ENCODE measurements around the gene CCSAP.

CCSAP gene

DNA sequence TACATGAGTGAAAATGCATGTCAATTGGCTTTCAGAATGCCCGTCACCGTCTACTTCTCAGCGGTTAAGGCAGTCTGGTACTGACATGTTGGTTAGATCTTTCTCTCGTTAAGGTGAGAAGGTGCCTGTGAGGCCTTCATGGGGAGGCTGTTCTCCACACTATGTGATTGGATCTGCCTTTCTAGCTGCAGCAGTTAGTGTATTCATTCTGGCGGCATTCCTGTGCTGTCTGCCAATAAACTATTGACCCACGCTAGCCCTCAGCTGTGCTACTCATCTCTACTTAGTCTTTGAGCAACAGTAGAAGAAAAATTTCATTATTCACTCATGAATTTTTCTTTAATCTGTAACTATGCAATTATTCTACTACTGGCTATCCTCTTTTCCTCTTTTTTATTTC is 32.0 kb downstream of the CCSAP start:
- TF ChIP-seq CTCF (IDR thresholded peaks at IDR 0.05) (no peak), ZFX (IDR thresholded peaks at IDR 0.05; ENCODE audit: borderline replicate concordance) (no peak)
- no peak overlapping the region for H3K27ac ChIP-seq

- no peak overlapping the region for H3K27ac ChIP-seq
- TF ChIP-seq ZFX (IDR thresholded peaks at IDR 0.05; ENCODE audit: borderline replicate concordance) = no peak
Measured at GRCh38 chr1:229309684-229310083, 33.2 kb downstream of the CCSAP start.

DNA sequence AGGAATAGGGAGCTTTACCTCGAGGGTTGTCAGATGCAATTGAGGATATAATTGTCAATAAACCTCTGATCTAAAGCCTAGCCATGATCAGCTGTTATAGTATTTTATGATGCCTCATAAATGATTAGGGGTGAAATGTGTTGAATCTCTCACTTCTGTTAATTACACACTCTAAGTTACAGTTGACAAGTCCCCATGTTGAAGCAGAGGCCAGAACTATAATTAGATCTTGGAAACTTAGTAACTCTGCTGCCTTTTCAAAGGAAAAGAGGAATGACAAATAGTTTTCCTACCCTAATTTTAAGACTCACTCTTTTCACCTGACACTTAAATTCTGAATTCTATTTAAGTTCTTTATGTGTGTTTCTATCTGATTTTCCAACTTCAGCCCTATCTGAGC is 33.8 kb downstream of the CCSAP start:
- TF ChIP-seq CTCF (IDR thresholded peaks at IDR 0.05) (no peak), ZFX (IDR thresholded peaks at IDR 0.05; ENCODE audit: borderline replicate concordance) (no peak)
- H3K27ac ChIP-seq = no peak overlapping the region

DNA sequence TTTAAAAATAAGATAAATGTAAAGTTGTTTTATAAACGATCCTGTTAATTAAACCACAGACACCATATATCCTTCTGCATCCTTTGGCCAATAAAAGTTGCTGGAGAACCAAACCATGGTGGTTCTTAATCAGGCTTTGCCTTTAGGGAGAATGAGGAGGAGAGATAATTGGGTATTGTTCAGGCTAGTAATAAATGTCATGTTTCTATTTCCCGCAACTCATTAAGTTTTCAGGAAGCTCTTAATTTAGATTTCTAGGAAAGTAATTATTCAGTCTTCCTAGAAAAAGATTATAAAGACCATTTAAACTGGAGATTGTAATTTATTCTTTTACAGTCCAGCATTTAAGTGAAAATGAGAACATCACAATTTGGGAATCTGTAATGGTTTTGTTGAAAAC is 37.5 kb downstream of the CCSAP start:
- no peak overlapping the region for H3K27ac ChIP-seq
- TF ChIP-seq ZFX (IDR thresholded peaks at IDR 0.05; ENCODE audit: borderline replicate concordance) (no peak), CTCF (IDR thresholded peaks at IDR 0.05) (no peak)

GRCh38 chr1:229303855-229304254 is 39.0 kb downstream of the CCSAP start:
- H3K27ac ChIP-seq = no peak overlapping the region
- TF ChIP-seq ZFX (IDR thresholded peaks at IDR 0.05; ENCODE audit: borderline replicate concordance) (no peak), CTCF (IDR thresholded peaks at IDR 0.05) (no peak)

DNA sequence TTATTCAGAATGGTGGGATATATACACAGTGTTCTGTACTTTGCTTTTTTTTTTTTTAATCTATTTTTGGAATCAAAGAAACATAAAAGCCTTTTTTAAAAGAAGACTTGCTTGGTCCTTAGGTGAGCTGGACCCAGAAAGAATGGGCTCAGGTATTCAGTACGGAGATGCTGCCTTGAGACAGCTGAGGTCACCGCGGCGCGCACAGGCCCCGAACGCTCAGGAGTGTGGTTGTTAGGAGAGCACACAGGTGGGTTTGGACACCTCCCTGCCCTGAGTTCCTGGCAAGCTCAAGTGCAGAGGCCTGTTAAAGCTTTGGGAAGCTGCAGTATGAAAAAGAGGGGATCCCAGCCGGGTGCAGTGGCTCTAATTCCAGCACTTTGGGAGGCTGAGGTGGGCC is 40.1 kb downstream of the CCSAP start:
- no peak overlapping the region for H3K27ac ChIP-seq
- TF ChIP-seq CTCF (IDR thresholded peaks at IDR 0.05) (no peak), ZFX (IDR thresholded peaks at IDR 0.05; ENCODE audit: borderline replicate concordance) (no peak)

DNA sequence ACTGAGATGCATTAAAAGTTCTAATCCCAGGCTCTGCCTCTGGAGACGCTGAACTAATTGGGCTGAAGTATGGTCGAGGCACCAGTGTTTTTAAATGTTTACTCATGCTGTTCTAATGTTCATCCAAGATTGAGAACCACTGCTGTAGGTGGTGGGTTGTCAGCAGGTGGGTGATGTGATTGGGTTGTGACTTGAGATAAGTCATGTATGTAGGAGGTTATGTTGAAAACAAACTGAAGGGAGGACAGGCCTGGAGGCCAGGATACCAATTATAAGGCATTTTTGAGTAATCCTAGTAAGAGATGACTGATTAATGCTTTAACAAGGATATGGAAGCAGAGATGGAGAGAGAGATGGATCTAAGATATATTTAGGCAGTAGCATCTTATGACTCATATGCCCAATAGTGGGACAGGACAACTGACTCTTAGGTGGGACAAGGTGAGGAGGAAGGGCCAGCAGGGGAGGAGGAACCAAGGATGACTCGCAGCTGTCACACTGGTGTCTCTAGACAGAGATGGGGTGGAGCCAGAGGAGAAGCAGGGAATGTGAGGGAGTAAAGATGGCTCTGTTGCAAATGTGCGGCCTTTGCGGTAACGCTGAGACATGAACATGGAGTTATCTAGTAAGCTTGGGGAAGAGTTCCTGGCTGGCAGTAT is 42.6 kb downstream of the CCSAP start:
- no peak overlapping the region for H3K27ac ChIP-seq
- TF ChIP-seq CTCF (IDR thresholded peaks at IDR 0.05) = no peak
- no peak for TF ChIP-seq ZFX (IDR thresholded peaks at IDR 0.05; ENCODE audit: borderline replicate concordance)

Measured in 22Rv1 (cell line).